ENCODE data around the gene TRIO.

GRCh38 chr5:14492331-14492964 is 349.3 kb downstream of the TRIO start:
- TF ChIP-seq, protein P1, sequence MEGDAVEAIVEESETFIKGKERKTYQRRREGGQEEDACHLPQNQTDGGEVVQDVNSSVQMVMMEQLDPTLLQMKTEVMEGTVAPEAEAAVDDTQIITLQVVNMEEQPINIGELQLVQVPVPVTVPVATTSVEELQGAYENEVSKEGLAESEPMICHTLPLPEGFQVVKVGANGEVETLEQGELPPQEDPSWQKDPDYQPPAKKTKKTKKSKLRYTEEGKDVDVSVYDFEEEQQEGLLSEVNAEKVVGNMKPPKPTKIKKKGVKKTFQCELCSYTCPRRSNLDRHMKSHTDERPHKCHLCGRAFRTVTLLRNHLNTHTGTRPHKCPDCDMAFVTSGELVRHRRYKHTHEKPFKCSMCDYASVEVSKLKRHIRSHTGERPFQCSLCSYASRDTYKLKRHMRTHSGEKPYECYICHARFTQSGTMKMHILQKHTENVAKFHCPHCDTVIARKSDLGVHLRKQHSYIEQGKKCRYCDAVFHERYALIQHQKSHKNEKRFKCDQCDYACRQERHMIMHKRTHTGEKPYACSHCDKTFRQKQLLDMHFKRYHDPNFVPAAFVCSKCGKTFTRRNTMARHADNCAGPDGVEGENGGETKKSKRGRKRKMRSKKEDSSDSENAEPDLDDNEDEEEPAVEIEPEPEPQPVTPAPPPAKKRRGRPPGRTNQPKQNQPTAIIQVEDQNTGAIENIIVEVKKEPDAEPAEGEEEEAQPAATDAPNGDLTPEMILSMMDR (IDR thresholded peaks at IDR 0.05) = no peak
- no peak for TF ChIP-seq POLR2A (IDR thresholded peaks at IDR 0.05)
